A673 (cell line): ENCODE data around the gene SEZ6L.

ENCODE experiments used
- EZH2 ChIP-seq: fragments of 200-600 bp; sonication (generic); IDR thresholded peaks from 2 replicates; pipeline ENCODE4 v1.6.1; 2017; ENCODE audit warnings: borderline replicate concordance, low read depth, mild to moderate bottlenecking, mixed read lengths, antibody characterized with exemption, low read length; ENCODE audit not compliant: poor library complexity, severe bottlenecking
- TF ChIP-seq, protein P1 (sequence below): fragments of 300-800, 200-600 bp; sonication (generic); conservative IDR thresholded peaks from 2 replicates; pipeline ENCODE4 v1.5.1; 2017; ENCODE audit warnings: low read depth, mild to moderate bottlenecking, antibody characterized with exemption, low read length, moderate library complexity, mixed read lengths

DNA sequence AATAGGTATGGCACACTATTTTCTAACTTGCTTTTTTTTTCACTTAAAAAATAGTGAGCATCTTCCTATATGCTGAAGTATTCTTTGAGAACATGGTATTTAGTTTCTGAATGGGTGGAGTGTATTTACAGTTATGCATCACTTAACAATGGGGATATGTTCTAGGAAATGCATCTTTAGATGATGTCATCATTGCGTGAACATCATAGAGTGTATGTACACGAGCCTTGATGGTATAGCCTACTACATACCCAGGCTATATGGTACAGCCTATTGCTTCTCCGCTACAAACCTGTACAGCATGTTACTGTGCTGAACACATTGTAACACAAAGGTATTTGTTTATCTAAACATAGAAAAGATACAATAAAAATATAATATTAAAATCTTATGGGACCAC lies 135.5 kb downstream of the SEZ6L start:
- TF ChIP-seq, protein P1, sequence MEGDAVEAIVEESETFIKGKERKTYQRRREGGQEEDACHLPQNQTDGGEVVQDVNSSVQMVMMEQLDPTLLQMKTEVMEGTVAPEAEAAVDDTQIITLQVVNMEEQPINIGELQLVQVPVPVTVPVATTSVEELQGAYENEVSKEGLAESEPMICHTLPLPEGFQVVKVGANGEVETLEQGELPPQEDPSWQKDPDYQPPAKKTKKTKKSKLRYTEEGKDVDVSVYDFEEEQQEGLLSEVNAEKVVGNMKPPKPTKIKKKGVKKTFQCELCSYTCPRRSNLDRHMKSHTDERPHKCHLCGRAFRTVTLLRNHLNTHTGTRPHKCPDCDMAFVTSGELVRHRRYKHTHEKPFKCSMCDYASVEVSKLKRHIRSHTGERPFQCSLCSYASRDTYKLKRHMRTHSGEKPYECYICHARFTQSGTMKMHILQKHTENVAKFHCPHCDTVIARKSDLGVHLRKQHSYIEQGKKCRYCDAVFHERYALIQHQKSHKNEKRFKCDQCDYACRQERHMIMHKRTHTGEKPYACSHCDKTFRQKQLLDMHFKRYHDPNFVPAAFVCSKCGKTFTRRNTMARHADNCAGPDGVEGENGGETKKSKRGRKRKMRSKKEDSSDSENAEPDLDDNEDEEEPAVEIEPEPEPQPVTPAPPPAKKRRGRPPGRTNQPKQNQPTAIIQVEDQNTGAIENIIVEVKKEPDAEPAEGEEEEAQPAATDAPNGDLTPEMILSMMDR: no peak
- no peak for TF ChIP-seq EZH2
